ENCODE data around the gene FKBP1A.
"Not testable (repeated sequence)": the region's sequence is repeated elsewhere in the genome, so short reads cannot be mapped to it uniquely, and the experiment has no call there.

FKBP1A gene

DNA sequence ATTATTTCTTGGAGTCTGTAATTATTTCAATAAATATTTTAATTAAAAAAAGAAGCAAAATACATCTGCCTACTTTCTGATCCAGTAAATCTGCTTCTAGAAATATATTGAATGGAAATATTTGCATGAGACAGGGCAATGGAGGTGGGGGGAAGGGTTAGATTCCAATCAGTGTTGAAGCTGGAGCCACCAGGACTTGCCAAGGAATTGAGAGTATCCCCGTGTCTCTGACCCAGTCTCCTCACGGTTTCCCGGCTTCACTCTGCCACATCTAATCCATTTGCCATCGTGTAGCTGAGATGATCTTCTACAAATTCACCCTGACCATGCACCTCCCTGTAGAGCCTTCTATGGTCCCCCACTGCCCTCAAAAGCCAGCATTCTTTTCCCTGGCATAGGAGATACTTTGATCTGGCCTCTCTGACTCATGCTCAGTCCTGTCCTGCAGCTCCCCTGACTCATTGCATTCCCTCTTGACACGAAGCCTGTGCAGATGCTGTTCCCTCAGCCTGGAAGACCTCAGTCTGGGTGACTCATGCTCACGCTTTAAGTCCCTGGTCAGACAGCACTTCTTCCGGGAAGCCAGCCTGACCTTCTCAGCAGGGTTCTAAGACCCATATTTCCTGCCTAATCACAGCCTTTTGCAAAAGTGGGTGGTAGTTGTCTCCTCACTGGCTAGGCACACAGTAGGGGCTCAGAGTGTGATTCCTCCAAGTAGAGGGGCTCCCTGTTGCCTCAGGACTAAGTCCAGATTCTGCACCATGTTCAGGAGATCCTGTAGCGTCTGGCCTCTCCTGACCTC, 23.0 kb upstream of the FKBP1A start:
- DNase-seq: peak; percentile 77

DNA sequence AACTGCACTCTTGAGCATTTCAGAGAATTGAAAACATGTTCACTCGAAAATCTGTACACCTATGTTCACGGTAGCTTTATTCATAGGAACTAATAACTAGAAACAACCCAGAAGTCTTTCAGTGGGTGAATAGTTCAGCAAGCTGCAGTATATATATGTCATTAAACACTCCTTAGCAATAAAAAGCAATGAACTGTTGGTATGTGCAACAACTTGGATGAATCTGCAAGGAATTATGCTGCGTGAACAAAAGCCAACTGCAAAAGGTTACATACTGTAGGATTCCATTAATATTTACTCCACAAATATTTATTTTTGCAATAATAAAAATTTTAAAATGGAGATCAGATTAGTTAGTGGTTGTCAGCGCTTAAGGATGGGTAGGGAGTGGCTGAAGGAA, 22.1 kb upstream of the FKBP1A start:
- no peak for DNase-seq

DNA sequence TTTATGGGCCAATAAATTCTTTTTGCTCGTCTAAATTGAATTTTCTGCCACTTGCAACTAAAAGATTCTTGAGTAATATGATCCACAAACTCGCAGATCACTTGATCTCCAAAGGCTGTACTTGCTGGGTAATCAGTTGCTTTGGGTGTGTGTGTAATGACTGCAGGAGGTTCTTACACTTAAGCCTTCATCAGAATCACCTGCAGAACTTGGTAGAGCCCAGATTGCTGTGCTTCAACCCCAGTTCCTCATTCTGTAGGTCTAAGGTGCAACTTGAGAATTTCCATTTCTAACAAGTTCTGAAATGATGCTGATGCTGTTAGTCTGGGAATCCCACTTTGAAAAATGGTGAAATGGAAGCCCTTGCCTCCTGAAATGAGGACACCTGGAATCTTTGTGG, 12.9 kb upstream of the FKBP1A start:
- no peak for DNase-seq

DNA sequence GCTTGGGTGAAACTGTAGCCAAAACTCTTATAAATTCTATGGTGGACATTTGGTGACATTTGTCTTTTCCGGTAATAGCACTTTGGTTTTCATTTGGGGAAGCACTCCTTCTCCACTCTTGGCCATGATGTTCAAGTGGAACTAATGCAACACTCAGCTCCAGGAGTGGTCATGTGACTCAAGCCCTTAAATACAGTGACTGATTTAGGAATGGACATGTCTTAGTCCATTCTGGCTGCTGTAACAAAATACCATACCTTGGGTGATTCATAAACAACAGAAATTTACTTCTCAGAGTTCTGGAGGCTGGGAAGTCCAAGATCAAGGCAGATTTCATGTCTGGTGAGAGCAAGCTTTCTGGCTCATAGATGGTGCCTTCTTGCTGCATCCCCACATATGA, 10.8 kb upstream of the FKBP1A start:
- DNase-seq: no peak

DNA sequence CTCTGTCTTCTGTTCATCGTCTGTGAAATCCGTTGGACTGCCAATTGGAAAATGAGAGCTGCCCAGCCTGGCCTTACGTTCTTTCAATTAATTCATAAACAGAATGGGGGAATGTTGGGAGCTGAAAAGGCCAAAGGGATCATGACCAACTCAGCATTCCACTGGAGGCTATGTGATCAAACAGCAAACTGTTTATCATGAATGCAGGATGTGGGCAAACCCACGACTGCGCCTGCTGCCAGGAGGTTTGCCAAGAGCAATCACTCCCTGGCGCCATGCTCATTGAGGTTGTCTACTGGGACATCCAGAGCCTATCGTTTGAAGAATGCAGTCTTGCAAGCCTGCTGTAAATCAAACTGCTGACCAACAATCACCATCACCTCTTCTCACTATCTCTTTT, 9.3 kb upstream of the FKBP1A start:
- no peak for DNase-seq

DNA sequence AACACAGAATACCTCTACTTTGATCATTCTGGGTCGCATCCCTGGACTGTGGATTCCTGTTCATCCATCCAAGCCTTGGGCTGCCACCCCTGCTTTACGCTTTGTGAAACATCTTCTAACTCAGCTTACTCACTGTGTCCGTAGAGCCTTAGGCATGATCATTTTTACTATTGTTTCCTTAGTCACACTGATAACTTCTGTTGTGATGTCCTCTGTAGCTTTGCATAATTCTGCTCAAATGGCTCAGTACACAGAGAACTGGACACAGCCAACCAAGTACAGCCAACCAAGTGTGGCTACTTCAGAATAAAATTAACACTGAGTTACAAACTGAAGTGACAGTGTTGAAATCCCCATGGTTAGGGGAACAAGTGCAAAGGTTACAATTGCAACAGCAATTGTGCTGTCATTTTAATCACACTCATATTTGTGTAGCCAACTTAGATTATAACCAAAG, 8.6 kb upstream of the FKBP1A start:
- DNase-seq: no peak

DNA sequence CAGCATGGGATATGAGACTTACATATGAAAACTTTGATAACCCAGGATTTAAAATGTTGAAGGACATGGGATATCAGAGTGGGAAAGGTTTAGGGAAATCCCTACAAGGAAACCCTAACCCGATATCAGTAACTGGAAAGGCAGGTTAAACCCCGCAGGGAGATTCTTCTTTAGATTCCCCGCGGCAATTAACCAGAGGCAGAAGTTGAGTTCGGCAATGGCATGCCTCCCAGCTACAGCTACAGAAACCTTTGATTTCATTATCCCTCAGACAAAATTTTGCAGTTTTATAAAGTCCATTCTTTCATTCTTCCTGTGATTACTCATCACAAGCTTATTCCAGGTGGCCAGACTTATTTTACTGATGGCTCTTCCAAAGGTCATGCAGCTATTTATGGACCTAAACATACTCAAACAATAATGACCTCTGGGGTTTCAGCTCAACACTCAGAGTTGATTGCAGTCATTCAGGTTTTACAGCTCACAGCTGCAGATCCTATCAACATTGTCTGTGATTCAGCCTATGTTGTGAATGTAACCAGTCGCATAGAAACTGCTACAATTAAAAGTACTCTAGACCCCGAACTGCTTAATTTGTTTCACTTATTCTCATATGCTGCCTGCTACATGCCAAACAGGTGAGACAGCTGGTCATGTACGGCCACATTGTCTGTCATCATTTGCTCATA, 7.0 kb upstream of the FKBP1A start:
- not testable (repeated sequence) for DNase-seq

DNA sequence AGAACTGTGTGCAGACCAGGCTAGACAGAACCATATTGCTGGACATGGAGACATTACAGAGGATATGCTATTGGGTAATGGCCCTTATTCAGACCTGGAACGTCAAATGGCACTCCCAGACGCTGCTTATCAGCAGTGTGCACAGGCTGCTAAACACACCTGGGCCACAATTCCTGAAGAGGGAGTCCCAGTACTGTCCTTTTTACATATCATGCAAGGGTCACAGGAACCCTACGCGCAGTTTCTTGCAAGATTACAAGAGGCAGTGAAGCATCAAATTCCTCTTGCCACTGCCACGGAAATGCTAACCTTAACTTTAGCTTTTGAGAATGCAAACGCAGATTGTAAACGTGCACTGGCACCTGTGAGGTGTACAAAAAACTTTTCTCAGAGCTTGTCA, 5.3 kb upstream of the FKBP1A start:
- not testable (repeated sequence) for DNase-seq

DNA sequence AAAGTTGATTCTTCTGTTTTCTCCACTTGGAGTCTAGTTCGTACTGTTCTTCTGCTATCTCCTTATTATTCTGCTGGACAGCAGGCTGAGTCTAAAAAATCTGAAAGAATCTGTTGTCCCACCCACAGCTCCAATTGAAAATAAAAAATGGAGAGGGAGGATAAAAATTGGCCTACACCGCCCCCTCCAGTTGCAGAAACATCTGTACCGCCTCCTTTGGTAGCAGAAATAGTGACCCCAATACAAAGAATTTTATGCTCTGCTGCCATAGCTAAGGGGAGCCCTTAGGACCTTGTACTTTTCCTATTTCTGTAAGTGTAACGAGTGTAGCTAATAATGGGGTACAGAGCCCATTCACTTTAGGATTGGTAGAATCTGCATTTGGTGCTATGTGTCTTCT, 4.9 kb upstream of the FKBP1A start:
- peak; percentile 31 for DNase-seq

DNA sequence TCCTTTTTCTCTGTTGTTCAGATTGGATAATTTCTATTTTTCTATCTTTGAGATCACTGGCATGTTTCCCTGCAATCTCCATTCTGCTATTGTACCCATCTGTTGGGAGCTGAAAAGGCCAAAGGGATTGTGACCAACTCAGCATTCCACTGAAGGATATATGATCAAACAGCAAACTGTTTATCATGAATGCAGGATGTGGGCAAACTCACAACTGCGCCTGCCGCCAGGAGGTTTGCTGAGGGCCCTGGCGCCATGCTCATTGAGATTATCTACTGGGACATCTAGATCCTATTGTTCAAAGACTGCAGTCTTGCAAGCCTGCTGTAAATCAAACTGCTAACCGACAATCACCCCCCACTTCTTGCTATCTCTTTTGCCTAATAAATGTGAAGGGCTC, 3.8 kb upstream of the FKBP1A start:
- no peak for DNase-seq

DNA sequence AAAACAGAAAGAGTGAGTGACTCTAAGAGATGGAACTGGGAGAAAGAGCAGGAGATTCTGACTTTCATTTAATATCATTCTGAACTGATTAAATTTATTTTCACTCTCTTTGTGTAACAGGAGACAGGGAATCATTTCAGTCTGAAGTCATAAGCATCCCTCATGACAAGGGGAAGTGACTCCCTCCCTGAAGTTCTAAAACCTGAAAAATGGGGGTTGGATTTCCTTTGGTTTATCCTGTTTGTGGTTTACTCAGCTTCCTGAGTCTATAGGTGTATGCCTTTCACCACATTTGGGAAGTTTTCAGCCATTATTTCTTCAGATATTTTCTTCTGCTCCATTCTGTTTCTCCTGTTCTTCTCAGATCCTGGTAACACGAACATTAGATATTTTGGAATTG, 3.4 kb upstream of the FKBP1A start:
- DNase-seq: no peak

DNA sequence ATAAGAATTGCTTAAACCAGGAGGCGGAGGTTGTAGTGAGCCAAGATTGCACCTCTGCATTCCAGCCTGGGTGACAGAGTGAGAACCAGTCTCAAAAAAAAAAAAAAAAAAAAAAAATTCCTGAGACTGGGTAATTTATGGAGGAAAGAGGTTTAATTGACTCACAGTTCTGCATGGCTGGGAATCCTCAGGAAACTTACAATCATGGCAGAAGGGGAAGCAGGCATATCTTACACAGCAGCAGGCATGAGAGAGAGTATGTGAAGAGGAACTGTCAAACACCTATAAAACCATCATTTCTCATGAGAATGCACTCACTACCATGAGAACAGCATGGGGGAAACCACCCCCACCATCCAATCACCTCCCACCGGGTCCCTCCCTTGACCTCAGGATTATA, 1.8 kb upstream of the FKBP1A start:
- DNase-seq: peak; percentile 47

DNA sequence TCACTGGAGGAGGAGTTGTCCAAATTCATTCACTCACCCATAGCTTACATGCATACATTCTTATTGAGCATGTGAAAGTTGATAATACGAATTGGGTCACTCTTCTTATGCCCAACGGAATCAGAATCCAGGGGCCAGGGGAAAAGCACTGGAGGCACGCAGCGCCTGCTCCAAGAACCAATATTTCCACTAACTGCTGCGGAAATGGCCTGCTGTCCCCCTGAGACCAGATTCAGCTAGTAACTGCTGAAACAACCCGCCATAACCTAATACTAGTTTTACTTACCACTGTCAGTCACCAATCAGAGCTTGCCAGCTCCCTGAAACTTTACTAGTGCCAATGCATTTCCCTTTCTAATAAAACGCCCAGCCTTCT, 641 bp upstream of the FKBP1A start:
- DNase-seq: no peak

DNA sequence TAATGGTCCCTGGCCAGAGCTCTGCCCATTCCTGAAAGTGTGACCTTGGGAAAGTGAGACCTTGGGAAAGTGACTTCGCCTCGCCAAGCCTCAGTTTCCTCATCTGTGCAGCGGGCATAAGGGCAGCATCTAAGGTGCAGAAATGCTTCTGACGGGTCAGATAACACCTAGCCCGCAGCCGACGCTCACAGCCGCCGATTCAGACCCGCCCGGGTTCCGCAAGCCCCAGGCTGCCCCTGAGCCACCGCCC, 486 bp downstream of the FKBP1A start:
- no peak for DNase-seq

DNA sequence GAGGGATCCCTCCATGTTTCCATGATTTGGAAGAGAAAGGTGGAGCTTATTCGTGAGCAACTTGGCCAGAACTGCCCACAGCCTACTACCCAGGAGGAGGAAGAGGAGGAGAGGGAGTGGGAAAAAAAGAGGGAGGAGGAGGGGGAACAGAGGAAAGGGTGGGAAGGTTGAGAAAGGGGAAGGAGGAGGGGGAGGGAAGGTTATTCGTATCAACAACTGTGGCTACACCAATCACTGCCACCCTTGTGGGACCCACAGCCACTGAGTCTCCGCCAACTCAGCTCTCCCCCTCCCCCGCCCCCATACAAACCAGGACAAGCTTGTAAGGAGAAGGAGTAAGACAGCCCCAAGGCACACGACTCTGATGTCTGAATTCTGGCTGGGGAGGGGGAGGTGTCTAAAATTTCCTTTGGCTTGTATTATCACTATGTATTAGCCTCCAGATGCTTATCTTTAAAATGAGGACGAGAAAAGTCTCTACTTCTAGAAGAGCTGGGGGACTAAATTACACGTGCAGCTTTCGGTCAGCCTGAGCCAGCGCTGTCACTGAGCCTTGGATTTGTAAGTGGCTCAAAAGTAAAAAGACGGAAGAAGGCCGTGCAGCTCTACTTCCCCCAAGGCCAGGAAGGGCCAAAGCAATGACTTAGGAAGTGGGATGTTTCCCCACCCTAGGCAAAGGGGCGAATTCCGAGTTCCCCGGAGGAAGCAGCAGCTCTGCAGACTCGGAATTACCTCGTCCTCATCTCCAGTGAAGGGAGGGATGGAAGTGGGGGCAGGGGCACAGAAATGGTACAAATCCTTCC, 1.0 kb downstream of the FKBP1A start:
- DNase-seq: peak; percentile 71

DNA sequence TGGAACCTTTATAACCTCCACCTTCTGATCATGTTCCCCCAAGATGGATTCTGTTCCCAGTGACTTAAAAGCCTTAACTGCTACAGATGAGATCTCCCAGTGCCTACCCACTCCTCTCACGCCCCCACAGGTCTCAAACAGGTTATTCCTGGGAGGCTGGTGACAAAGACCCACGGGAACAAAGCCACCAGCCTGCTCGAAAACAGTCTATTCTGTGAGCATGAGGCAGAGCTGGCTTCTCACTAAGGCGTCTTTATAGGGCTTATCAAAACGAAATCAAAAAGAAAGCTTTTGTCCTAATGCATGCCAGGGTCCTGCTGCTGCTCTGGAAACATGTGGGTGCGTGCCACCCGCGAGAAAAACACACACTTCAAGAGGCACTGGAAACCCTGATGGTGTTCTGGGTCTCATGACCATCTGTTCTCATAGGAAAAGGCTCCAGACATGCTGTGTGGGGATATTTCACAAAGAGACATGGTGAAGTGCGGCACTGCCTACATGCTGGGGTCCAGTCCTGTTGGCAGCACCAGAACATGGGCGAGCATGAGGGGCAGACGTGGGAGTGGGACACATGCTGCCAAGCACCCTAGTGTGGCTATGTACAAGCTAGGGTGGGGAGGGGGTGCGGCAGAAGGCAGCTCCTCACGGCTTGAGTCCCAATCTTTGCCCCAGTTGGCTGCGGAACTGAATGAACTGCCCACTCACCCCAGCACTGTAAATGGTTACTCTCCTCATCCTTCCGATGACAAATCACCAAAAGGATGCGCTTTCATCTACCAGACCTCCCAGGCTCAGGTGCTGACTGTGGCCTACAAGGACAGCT, 2.1 kb downstream of the FKBP1A start:
- DNase-seq: no peak

DNA sequence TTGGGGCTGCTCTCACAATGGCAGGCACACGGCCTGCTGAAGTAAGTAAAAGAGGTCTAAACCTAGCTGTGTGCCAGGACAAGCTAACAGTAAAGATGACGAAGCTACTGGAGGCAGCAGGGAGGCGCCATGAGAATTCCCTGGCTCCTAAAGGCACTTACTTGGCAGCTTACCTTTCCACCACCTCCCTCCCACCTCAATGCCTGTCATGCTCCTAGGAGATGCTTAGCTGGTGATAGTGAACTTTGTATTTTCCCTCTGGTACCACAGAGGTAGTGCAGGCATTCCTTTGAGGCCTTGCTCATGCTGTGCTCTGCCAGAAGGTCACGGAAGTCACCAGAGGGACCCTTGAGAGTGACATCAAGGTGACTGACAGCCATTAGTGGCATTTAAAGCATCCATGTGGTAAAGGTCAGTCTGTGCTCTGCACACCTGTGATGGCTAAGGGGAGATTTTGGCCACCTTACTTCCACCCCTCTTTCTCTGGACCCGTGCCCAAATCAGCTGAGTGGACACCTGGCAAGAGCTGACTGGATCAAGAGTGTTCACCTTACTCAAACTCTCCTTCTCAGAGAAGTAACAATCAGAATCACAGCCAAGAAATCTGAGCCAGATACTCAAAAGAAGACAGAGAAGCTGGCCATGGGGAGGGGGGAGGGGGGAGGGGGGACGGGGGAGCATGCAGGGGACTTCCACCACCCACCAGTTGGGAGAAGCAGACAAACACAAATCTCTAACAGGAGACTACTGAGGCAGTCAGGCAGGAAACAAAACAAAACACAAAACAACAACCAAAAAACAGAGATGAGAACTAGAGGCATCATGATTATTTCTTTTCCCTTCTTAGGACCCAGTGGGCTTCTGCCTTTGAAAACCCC, 2.9 kb downstream of the FKBP1A start:
- DNase-seq: no peak

DNA sequence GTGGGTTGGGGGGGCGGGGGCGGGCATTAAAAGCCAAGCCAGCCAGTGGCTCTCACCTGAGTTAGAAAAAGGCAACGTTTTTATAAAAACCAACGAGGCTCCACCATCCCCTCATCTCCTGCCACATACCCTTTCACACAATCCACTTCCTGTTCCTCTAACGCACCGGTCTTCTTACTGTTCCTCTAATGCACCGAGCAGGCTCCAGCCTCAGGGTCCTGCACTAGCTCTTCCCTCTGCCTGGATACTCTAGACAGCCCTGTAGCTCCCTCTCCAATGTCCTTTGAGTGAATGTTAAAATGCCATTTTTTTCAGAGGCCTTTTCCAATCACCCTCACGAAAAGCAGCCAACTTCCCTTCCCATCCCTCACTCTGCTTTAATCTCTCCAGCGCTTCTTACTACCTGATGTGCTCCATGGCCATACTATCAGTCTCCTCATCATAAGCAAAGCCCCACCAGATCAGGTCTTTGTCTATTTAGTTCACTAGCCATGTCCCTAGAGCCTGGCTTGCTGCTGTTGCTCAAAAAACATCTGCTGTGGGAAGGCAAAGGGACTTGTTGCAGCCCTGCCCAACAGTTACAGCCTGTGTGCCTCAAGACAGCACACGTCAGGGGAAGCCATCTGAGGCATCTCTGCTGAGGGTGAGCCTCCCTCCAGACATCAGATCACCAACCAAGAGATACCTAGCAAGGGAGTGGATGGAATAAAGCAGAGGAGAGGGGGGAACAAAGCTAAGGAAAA, 3.9 kb downstream of the FKBP1A start:
- no peak for DNase-seq

DNA sequence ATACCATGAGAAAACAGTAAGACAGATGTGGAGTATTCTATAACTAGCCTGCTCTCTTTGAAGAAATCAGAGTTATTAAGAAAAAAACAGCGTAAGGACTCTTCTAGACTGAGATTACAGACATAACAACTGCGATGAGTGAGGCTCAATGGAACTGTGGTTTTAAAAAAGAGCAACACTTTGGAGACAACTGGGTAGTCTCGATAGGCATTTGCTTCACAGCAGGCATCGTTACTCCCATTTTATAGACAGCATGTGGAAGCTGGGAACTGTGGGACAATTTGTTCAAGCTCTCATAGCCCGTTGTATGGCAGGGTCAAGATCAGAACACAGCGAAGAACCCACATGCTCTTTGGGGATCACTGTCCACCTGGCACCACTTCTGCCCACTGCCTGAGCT, 4.6 kb downstream of the FKBP1A start:
- no peak for DNase-seq

DNA sequence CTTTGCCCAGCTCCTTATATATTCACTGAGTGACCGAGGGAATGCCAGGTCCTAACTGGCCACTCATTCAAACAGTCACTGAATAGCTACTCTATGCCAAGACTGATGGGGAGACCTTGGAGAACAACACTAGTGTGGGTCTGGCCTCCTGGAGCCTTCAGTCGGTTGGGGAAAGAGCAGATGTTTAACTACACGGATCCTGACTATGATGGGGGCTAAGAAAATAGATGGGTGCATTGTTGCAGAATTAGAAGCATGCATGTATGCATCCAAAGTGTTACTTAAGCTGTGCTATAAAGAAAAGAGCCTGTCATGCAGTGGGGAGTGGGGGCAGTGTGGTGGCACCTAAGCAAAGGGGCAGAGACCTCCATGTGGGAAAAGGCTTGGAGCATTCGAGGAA, 6.5 kb downstream of the FKBP1A start:
- no peak for DNase-seq

DNA sequence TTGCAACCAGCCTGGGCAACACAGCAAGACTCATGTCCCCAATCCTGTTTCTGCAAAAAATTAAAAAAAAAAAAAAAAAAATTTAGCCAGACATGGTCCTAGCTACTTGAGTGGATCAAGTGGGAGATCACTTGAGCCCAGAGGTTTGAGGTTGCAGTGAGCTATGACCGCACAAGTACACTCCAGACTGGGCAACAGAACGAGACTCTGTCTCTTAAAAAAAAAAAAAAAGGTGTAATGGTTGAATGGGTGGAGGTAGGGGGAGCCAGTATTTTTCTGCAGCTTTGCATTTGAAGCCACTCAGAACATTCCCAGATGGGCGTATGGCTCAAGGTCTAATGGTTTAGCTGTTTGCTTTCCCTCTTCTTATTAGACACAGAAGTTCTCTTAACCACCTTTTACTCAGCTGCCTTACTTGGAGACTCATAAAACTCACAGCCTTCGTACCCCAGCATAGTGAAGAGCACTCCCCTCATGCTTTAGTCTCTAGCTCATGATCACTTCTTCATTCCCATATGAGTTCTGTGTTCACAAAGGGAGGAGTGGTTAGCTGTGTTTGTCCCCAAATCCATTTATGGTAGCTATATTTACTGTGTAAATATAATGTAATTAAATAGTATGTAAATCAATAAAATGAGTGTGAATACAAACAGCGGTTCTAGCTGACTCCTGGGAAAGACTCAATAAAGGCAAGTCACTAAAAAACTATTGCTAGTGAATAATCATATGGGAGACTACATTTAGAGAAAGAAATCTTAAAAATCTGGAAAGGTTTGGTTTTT, 9.0 kb downstream of the FKBP1A start:
- DNase-seq: no peak

All from OCI-M1 (cell line).